ENCODE measurements around the gene GALNT13. TPM values are rescaled to one million over a fixed set of nuclear protein-coding genes. Genes with fewer than 3 reads are reported as not detected.

GALNT13 gene
- total and polyA plus RNA-seq, 2 of the 13 experiments (the other 11 are each of a cell fraction or from before 2014, with no cell fraction given): 1.3 to 5.0 TPM

- TF ChIP-seq PCBP2 (optimal IDR thresholded peaks at IDR 0.05; ENCODE audit: low read depth, low read length, poor library complexity, severe bottlenecking): no peak
- TF ChIP-seq ZNF652 (CRISPR knock-in tag; IDR thresholded peaks at IDR 0.05; ENCODE audit: borderline replicate concordance, low read depth): no peak
- TF ChIP-seq ZMYM3 (CRISPR knock-in tag; IDR thresholded peaks at IDR 0.05): no peak
- no peak for TF ChIP-seq ZFP36L2 (CRISPR knock-in tag; IDR thresholded peaks at IDR 0.05)
- no peak for TF ChIP-seq NFE2L1 (CRISPR knock-in tag; IDR thresholded peaks at IDR 0.05; ENCODE audit: borderline replicate concordance)
- TF ChIP-seq CC2D1A (CRISPR knock-in tag; IDR thresholded peaks at IDR 0.05): no peak
- peak; percentile 90; the same call in 1 of the 2 replicates for TF ChIP-seq AHDC1 (CRISPR knock-in tag; IDR thresholded peaks at IDR 0.05; ENCODE audit: borderline replicate concordance)
- no peak for TF ChIP-seq ZNF121 (CRISPR knock-in tag; IDR thresholded peaks at IDR 0.05)
- no peak for TF ChIP-seq ZBTB43 (CRISPR knock-in tag; conservative IDR thresholded peaks at IDR 0.05)
- TF ChIP-seq SKI (IDR thresholded peaks at IDR 0.05; ENCODE audit: partially characterized antibody): no peak
- no peak for TF ChIP-seq THRA (CRISPR knock-in tag; IDR thresholded peaks at IDR 0.05; ENCODE audit: borderline replicate concordance)
- TF ChIP-seq ZNF234 (CRISPR knock-in tag; conservative IDR thresholded peaks at IDR 0.05): no peak
- TF ChIP-seq HIVEP1 (CRISPR knock-in tag; IDR thresholded peaks at IDR 0.05): no peak
- TF ChIP-seq PATZ1 (CRISPR knock-in tag; IDR thresholded peaks at IDR 0.05): no peak
- no peak for TF ChIP-seq ZNF589 (CRISPR knock-in tag; conservative IDR thresholded peaks at IDR 0.05)
- TF ChIP-seq ZNF501 (CRISPR knock-in tag; IDR thresholded peaks at IDR 0.05): no peak
- no peak for TF ChIP-seq ZBTB25 (CRISPR knock-in tag; IDR thresholded peaks at IDR 0.05)
These were observed 576.2 kb downstream of the GALNT13 start (continued) for GRCh38 chr2:154447727-154448418.
